GM06990 (cell line): ENCODE results near the gene ZNF804A.

Experiments used
- DNase-seq: peaks from one replicate; pipeline ENCODE4 v3.0.0-alpha.2; 2011; ENCODE audit not compliant: insufficient read length; ENCODE audit errors: extremely low read depth
- H3K27me3 ChIP-seq: replicated peaks from 2 replicates; pipeline ENCODE4 v1.6.0; 2011; ENCODE audit warnings: low read length; ENCODE audit not compliant: control insufficient read depth, insufficient read depth
- H3K36me3 ChIP-seq: 2 replicates; pipeline ENCODE4 v1.5.1; 2011; ENCODE audit warnings: low read length; ENCODE audit not compliant: control insufficient read depth, insufficient read depth
- H3K4me3 ChIP-seq: replicated peaks from 2 replicates; pipeline ENCODE4 v1.5.1; 2011; ENCODE audit warnings: low read depth, mild to moderate bottlenecking, control low read depth, low read length
- CTCF ChIP-seq: IDR thresholded peaks from 2 replicates; pipeline ENCODE4 v1.5.1; 2011; ENCODE audit warnings: low read length, control low read depth, mild to moderate bottlenecking, inconsistent platforms; ENCODE audit not compliant: insufficient read depth, poor library complexity, severe bottlenecking

The ZNF804A gene

DNA sequence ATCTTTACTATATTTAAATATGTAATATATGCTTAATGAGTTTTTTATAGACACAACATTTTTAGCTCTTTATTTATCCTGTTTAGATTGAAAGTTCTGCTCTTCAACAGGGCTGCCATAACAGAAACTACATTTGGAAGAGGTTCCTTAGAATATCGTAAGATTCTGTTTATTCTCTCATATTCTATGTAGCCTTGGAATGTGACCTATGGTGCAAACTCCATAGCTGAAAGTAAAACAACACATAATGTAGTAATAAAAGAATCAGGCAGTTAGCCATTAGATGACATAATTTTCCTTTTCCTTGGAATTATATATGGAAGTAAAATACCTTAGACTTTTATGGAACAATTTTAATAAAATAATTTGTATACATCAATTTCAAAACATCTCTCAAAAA lies 91.3 kb downstream of the ZNF804A start:
- Histone ChIP-seq H3K27me3 (no peaks in the 10 kb centered on the region), H3K36me3 (no peaks in the 10 kb centered on the region), H3K4me3 (no peak overlapping the region)
- TF ChIP-seq CTCF, result no peak
- DNase-seq, result no peak

DNA sequence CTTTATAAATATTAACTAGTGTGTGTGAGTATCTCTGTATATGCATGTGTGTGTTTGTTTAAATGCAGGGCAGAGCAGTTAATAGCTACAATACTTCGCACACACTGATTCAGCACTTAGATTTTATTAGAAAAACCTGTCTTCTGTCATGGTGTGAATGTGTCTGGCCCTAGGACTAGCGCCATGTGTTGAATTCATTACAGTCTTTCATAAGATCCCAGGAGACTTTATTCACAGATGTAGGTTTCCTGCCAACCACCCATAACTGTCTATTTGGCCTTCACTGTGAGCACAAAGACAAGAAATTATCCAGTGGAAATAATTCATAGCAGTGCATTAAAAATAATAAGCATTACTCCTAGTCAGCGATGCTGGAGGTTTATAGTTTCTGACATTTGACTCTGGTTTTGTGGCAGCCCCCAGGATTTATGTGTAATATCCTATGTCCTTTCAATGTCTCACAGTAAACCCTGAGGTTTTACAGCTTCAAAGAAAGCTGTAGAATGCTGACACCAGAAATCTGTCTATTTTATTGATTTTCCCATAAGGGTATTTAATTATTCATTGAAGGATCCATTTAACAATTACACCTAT lies 93.9 kb downstream of the ZNF804A start:
- no peak overlapping the region for H3K4me3 ChIP-seq
- no peaks in the 10 kb centered on the region for H3K36me3 ChIP-seq
- no peaks in the 10 kb centered on the region for H3K27me3 ChIP-seq
- TF ChIP-seq CTCF, result no peak
- DNase-seq, result no peak

DNA sequence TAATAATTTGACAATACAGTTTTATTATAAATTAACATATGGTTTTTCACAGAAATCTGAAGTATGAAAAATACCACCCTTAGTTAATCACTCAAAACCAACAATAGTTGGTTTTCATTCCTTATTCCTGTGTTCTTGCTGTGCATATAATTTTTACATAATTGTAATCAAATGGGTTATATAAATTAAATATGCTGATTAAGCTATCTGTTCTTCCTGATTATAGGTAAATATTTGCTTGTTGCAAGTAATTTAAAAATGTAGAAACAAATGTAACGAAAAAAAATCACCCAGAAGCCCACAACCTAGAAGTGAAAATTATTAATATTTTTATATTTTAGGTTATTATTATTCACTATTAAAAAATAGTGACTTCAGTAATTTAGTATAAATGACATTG lies 98.3 kb downstream of the ZNF804A start:
- H3K36me3 ChIP-seq, result no peaks in the 10 kb centered on the region
- no peak for TF ChIP-seq CTCF
- DNase-seq, result no peak

DNA sequence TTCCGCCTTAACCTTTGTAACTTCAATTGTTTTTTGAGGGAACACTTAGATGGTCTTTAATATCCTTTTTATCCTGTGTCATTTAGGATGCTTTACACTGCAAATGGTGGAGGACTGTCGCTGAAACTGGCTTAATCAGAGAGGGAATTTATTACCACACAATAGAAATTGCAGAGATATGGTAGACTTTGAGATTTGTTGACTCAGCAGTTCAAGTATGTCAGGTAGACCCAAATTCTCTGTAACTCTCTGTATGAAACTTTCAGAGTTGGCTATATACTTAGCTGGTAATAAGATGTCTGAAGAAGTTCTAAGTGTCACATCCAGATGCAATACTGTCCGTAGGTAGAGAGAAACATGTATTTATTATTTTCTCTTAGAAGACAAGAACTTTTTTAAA lies 100.1 kb downstream of the ZNF804A start:
- no peaks in the 10 kb centered on the region for H3K36me3 ChIP-seq
- no peaks in the 10 kb centered on the region for H3K27me3 ChIP-seq
- no peak for DNase-seq
- TF ChIP-seq CTCF, result no peak
- no peak overlapping the region for H3K4me3 ChIP-seq

More for the DNA sequence above, 98.3 kb downstream of the ZNF804A start:
- H3K4me3 ChIP-seq, result no peak overlapping the region
- H3K27me3 ChIP-seq, result no peaks in the 10 kb centered on the region

DNA sequence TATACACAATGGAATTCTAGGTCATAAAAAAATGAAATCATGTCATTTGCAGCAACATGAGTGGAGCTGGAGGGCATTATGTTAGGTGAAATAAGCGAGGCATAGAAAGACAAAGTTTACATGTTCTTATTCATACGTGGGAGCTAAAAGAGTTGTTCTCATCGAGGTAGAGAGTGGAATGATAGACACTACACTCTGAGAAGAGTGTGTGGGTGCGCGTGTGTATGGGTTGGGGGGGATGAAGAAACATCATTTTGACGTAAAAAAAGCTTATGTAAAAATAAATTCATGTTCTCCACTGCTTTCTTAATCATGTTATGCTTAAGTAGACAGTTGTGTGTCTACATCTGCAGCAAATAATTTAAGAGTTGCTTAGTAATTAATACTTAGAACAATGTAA lies 123.6 kb downstream of the ZNF804A start:
- no peaks in the 10 kb centered on the region for H3K36me3 ChIP-seq
- H3K4me3 ChIP-seq, result no peak overlapping the region
- no peak for TF ChIP-seq CTCF
- H3K27me3 ChIP-seq, result no peaks in the 10 kb centered on the region
- no peak for DNase-seq

- no peak for DNase-seq
- Histone ChIP-seq H3K27me3 (no peaks in the 10 kb centered on the region), H3K4me3 (no peak overlapping the region), H3K36me3 (no peaks in the 10 kb centered on the region)
- no peak for TF ChIP-seq CTCF
Observed at GRCh38 chr2:184727813-184728212, 129.5 kb downstream of the ZNF804A start.
